ENCODE data around the gene PTN. TPM values are rescaled to one million over a fixed set of nuclear protein-coding genes. Genes with fewer than 3 reads are reported as not detected.
A peak's percentile ranks its signal among the peaks of the same experiment; 100 is the strongest.

Gene PTN
- total RNA-seq = 4.7 and 10.4 TPM in 2 replicates

- no peaks in the 10 kb centered on the region for H3K36me3 ChIP-seq (ENCODE audit: control insufficient read depth, insufficient read depth, low read length)
- H3K4me3 ChIP-seq (ENCODE audit: low read depth, low read length) = peak within 1 kb of the TSS; percentile 39
- no peaks in the 10 kb centered on the region for H3K27me3 ChIP-seq (ENCODE audit: control insufficient read depth, insufficient read depth, low read length)
- DNase-seq (ENCODE audit: low read depth) = no peak
- TF ChIP-seq CTCF (IDR thresholded peaks at IDR 0.05; ENCODE audit: insufficient read depth, low read length, poor library complexity, severe bottlenecking) = no peak
These were observed at the start of gene PTN for GRCh38 chr7:137343281-137343841. PTN (minus strand) TSS chr7:137343733; CDS start chr7:137254973, 88,760 bp downstream.

- Histone ChIP-seq H3K27me3 (ENCODE audit: control insufficient read depth, insufficient read depth, low read length) (no peaks in the 10 kb centered on the region), H3K4me3 (ENCODE audit: low read depth, low read length) (no peak overlapping the region), H3K36me3 (ENCODE audit: control insufficient read depth, insufficient read depth, low read length) (no peaks in the 10 kb centered on the region)
- no peak for TF ChIP-seq CTCF (IDR thresholded peaks at IDR 0.05; ENCODE audit: insufficient read depth, low read length, poor library complexity, severe bottlenecking)
- DNase-seq (ENCODE audit: low read depth) = no peak
These were observed 46.5 kb upstream of the PTN start for GRCh38 chr7:137390076-137390475.

- Histone ChIP-seq H3K27me3 (ENCODE audit: control insufficient read depth, insufficient read depth, low read length) (no peaks in the 10 kb centered on the region), H3K4me3 (ENCODE audit: low read depth, low read length) (no peak overlapping the region), H3K36me3 (ENCODE audit: control insufficient read depth, insufficient read depth, low read length) (no peaks in the 10 kb centered on the region)
- no peak for TF ChIP-seq CTCF (IDR thresholded peaks at IDR 0.05; ENCODE audit: insufficient read depth, low read length, poor library complexity, severe bottlenecking)
- DNase-seq (ENCODE audit: low read depth) = no peak
These were observed 45.4 kb upstream of the PTN start for GRCh38 chr7:137388916-137389315.

- no peaks in the 10 kb centered on the region for H3K36me3 ChIP-seq (ENCODE audit: control insufficient read depth, insufficient read depth, low read length)
- DNase-seq (ENCODE audit: low read depth) = no peak
- TF ChIP-seq CTCF (IDR thresholded peaks at IDR 0.05; ENCODE audit: insufficient read depth, low read length, poor library complexity, severe bottlenecking) = no peak
- no peak overlapping the region for H3K4me3 ChIP-seq (ENCODE audit: low read depth, low read length)
- H3K27me3 ChIP-seq (ENCODE audit: control insufficient read depth, insufficient read depth, low read length) = no peaks in the 10 kb centered on the region
These were observed 43.4 kb upstream of the PTN start for GRCh38 chr7:137386966-137387365.

GRCh38 chr7:137381045-137381444 lies 37.5 kb upstream of the PTN start:
- Histone ChIP-seq H3K4me3 (ENCODE audit: low read depth, low read length) (no peak overlapping the region), H3K27me3 (ENCODE audit: control insufficient read depth, insufficient read depth, low read length) (no peaks in the 10 kb centered on the region), H3K36me3 (ENCODE audit: control insufficient read depth, insufficient read depth, low read length) (no peaks in the 10 kb centered on the region)
- no peak for DNase-seq (ENCODE audit: low read depth)
- no peak for TF ChIP-seq CTCF (IDR thresholded peaks at IDR 0.05; ENCODE audit: insufficient read depth, low read length, poor library complexity, severe bottlenecking)

GRCh38 chr7:137373507-137373906 lies 30.0 kb upstream of the PTN start:
- no peak overlapping the region for H3K4me3 ChIP-seq (ENCODE audit: low read depth, low read length)
- TF ChIP-seq CTCF (IDR thresholded peaks at IDR 0.05; ENCODE audit: insufficient read depth, low read length, poor library complexity, severe bottlenecking) = no peak
- no peak for DNase-seq (ENCODE audit: low read depth)
- no peaks in the 10 kb centered on the region for H3K36me3 ChIP-seq (ENCODE audit: control insufficient read depth, insufficient read depth, low read length)
- no peaks in the 10 kb centered on the region for H3K27me3 ChIP-seq (ENCODE audit: control insufficient read depth, insufficient read depth, low read length)

Data from kidney epithelial cell (primary cell).